LNCaP clone FGC (cell line): ENCODE results near the gene SMC6.

Experiments
- DNase-seq: peaks from one replicate; pipeline ENCODE4 v3.0.0-alpha.2; 2011; ENCODE audit warnings: low read depth
- H3K4me3 ChIP-seq: 2 replicates; pipeline ENCODE4 v1.5.1; 2011; ENCODE audit warnings: mild to moderate bottlenecking, low read depth, low read length, control low read depth
- TF ChIP-seq, protein P1 (sequence below): IDR thresholded peaks from 2 replicates; pipeline ENCODE4 v1.5.1; 2012; ENCODE audit warnings: mild to moderate bottlenecking; ENCODE audit not compliant: control insufficient read depth, insufficient read depth; ENCODE audit errors: extremely low read depth

Gene SMC6

DNA sequence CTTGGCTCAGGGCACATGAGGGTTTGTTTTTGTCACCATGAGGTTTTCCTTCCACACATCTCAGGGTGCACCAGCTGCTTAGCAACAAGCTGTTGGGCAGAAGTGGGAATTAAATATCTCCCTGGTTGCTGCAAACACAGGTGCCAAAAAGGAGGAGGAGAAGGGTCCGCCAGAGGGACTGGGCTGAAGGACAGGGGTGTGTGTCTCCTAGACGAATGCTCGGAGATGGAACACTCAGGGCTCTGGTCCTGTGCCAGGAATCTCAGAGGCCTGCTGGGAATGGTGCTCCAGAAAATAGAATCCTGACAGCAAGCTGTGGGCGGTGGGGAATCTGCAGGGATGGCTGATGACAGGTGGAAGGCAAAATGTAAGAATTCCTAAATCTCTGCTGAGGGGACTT lies 118.6 kb downstream of the SMC6 start:
- no peak for DNase-seq
- TF ChIP-seq, protein P1, sequence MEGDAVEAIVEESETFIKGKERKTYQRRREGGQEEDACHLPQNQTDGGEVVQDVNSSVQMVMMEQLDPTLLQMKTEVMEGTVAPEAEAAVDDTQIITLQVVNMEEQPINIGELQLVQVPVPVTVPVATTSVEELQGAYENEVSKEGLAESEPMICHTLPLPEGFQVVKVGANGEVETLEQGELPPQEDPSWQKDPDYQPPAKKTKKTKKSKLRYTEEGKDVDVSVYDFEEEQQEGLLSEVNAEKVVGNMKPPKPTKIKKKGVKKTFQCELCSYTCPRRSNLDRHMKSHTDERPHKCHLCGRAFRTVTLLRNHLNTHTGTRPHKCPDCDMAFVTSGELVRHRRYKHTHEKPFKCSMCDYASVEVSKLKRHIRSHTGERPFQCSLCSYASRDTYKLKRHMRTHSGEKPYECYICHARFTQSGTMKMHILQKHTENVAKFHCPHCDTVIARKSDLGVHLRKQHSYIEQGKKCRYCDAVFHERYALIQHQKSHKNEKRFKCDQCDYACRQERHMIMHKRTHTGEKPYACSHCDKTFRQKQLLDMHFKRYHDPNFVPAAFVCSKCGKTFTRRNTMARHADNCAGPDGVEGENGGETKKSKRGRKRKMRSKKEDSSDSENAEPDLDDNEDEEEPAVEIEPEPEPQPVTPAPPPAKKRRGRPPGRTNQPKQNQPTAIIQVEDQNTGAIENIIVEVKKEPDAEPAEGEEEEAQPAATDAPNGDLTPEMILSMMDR: no peak
- no peak overlapping the region for H3K4me3 ChIP-seq

DNA sequence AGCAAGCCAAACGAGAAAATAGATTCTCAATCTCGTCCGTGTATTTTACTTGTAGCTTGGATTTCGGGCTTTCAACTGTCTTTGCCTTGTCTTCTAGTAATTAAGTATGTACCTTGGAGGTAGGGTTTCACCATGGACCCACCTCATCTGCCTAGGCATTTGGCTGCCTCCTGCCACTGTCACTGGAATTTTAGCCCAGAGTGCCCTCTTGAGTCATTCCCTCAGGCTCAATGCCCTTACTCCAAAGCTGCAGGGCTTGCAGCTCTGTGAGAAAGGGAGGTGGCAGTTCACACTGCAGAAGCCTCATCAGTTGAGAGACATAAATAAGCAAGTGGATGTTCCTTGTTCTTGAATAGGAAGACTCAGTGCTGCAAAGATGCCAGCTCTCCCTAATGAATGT lies 123.5 kb downstream of the SMC6 start:
- no peak overlapping the region for H3K4me3 ChIP-seq
- no peak for DNase-seq
- TF ChIP-seq, protein P1: no peak

DNA sequence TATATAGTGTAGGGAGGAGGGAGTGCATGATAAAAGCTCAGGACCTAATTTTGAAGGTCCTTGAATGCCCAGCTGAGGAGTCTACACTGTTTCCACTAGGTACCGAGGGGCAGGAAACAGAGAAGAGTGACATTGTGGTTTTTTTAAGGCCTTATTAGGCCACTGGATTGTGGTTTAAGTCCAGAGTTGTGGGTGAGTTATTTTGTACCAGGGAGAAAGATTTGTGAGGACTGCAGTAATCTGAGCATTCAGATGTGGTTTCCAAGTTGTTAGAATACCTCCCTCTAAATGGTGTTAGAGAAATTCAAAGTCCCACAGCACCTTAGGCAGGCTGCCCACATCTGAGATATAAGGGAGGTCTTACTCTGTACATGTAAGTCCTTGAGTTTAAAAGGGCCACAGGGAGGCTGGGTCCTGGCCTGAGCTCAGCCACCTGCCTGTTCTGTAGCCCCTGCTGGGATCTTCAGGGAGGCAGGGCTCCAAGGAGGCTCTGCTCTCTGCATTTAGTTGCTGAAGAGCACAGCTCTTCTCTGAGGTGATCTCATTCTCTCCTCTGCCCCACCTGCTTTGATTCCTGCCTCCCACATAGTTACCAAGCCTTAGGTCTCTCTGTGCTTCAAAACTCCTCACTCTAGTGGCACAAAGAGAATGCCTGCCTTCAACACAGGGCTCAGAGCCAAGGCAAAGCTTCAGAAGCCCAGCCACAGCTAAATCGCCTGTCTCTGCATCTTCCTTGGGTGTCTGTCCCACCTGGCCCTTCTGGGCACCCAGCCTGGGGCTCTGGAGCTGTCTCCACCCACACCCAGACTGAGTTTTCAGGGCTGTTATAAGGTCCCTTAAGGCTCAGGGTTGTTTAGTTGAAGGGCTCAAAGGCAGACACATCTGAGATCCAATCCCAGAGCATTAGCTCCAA lies 125.0 kb downstream of the SMC6 start:
- H3K4me3 ChIP-seq: no peak overlapping the region
- TF ChIP-seq, protein P1: no peak
- DNase-seq: no peak

DNA sequence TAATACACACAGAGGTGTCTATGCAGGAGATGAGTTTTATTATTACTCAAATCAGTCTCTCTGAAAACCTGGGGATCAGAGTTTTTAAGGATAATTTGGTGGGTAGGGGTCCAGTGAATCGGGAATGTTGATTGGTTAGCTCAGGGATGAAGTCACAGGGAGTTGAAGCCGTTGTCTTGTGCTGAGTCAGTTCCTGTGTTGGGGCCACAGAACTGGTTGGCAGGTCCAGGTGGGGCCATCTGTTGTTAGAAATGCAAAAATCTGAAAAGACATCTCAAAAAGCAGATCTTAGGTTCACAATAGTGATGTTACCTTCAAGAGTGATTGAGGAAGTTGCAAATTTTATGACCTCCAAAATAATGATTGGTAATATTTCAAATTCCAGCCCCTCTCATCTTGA lies 126.2 kb downstream of the SMC6 start:
- no peak overlapping the region for H3K4me3 ChIP-seq
- TF ChIP-seq, protein P1: no peak
- no peak for DNase-seq

DNA sequence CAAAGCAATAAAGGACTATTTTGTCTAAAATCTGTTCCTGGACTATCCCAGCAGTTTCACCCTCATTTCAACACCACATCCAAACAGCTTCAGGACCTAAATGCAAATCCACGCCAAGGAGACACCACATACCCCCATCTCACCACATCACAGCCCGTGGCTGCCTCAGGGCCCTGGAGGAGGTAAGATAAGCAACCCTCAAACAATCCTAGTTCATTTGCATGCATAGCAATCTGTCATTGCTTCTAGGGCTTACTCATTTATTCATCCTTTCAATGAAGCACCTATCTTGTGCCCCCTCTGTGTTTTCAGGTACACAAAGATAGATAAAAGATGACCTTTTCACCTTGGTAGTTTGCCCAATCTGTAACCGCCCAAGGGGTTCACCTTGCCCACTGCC lies 126.6 kb downstream of the SMC6 start:
- no peak for DNase-seq

DNA sequence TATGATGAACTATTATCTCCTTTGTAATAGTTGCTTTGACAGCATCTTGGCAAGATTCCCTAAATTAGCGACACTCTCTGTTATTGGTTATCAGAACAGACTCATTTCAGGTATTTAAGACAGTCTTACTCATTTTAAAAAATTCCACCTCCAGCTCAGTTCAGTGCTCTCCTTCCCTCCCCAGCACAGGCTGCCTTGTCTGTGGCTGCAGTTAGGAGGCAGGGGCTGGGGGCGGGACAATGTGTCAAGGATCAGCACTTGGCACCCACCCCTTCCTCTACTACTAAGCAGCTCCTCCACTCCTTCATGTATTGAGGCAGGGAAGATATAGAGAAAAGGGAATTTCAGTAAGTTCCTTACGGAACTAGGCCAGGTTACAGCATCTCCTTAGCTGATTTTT lies 128.2 kb downstream of the SMC6 start:
- TF ChIP-seq, protein P1: no peak
- no peak for DNase-seq
- H3K4me3 ChIP-seq: no peak overlapping the region

More for the DNA sequence above, 126.6 kb downstream of the SMC6 start:
- TF ChIP-seq, protein P1: no peak
- H3K4me3 ChIP-seq: no peak overlapping the region
